ENCODE measurements around the gene CEP41. TPM values are rescaled to one million over a fixed set of nuclear protein-coding genes. Genes with fewer than 3 reads are reported as not detected.

CEP41 gene
- total and polyA plus RNA-seq, 10 of the 15 experiments (the other 5 are each of a cell fraction or from before 2014, with no cell fraction given) = 11.4 to 43.0 (median 24.7) TPM

DNA sequence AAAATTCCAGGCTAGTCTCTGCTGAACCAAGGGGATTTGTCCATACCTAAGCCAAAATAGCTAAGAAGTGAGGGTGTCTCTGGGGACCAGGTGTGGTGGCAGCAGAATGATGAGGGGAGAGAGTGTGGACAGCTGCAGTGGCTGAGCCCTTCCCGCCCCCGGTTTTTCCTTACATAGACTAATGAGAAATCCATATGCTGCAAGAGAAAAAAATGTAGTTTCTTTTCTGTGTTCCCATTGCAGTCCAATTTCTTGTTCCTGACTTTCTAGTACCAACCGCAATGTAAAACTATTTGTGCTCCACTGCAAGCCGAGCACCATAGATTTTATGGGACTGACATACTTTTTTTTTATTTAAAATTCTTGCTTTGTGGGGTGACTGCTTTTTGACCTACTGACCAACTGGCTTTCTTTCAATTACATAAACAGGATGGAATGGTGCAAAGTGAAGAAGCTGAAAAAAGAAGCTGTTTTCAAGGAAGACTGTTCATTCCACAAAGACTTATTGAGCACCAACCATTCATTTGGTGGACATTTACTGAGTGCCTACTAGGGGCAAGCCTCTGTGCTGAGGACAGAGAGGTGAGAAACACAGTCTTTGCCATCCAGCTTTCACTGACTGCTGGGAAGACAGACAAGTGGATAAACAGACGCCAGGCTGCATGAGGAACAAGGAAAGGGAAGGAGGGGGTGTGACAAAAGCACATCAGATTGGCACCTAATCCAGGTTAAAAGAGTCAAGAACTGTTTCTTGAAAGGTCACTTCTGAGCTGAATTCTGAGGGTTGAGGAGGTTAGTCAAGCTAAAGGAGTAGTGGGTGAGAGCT lies 9.8 kb downstream of the CEP41 start:
- FAIRE-seq = no peak
- ATAC-seq = no peak
- H2AFZ ChIP-seq (ENCODE audit: control insufficient read depth, low read depth, low read length) = no peak overlapping the region
- DNase-seq (ENCODE audit: low read depth, low spot score) = no peak
- H3K4me2 ChIP-seq (ENCODE audit: control insufficient read depth, insufficient read depth) = no peak overlapping the region
- TF ChIP-seq ZNF622 (IDR thresholded peaks at IDR 0.05) (no peak), SREBF2 (IDR thresholded peaks at IDR 0.05; ENCODE audit: low read length) (no peak), LARP7 (IDR thresholded peaks at IDR 0.05) (no peak), EGR1 (IDR thresholded peaks at IDR 0.05; ENCODE audit: borderline replicate concordance in 1 of 2, low read depth in 2 of 2, low read length in 2 of 2) (peak in 1 of 2 experiments; percentile 13; a peak in 1 of 3 replicates), IKZF1 (conservative IDR thresholded peaks at IDR 0.05) (no peak), KDM1A (IDR thresholded peaks at IDR 0.05; ENCODE audit: borderline replicate concordance) (no peak), SIX5 (IDR thresholded peaks at IDR 0.05; ENCODE audit: low read depth, low read length, severe bottlenecking) (no peak), MEF2B (IDR thresholded peaks at IDR 0.05; ENCODE audit: partially characterized antibody, poor library complexity, severe bottlenecking) (peak; percentile 22), CBX5 (IDR thresholded peaks at IDR 0.05; ENCODE audit: low read depth) (no peak), ZNF207 (IDR thresholded peaks at IDR 0.05; ENCODE audit: borderline replicate concordance) (no peak), ASH2L (IDR thresholded peaks at IDR 0.05; ENCODE audit: borderline replicate concordance, low read depth) (no peak)
- TF ChIP-seq, protein P1, sequence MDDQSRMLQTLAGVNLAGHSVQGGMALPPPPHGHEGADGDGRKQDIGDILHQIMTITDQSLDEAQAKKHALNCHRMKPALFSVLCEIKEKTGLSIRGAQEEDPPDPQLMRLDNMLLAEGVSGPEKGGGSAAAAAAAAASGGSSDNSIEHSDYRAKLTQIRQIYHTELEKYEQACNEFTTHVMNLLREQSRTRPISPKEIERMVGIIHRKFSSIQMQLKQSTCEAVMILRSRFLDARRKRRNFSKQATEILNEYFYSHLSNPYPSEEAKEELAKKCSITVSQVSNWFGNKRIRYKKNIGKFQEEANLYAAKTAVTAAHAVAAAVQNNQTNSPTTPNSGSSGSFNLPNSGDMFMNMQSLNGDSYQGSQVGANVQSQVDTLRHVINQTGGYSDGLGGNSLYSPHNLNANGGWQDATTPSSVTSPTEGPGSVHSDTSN (IDR thresholded peaks at IDR 0.05; ENCODE audit: insufficient replicate concordance, low read depth, low read length) = no peak
- TF ChIP-seq, protein P2, sequence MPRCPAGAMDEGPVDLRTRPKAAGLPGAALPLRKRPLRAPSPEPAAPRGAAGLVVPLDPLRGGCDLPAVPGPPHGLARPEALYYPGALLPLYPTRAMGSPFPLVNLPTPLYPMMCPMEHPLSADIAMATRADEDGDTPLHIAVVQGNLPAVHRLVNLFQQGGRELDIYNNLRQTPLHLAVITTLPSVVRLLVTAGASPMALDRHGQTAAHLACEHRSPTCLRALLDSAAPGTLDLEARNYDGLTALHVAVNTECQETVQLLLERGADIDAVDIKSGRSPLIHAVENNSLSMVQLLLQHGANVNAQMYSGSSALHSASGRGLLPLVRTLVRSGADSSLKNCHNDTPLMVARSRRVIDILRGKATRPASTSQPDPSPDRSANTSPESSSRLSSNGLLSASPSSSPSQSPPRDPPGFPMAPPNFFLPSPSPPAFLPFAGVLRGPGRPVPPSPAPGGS (IDR thresholded peaks at IDR 0.05; ENCODE audit: borderline replicate concordance, insufficient read depth, low read depth, low read length, poor library complexity, severe bottlenecking) = no peak
- TF ChIP-seq, protein P3, sequence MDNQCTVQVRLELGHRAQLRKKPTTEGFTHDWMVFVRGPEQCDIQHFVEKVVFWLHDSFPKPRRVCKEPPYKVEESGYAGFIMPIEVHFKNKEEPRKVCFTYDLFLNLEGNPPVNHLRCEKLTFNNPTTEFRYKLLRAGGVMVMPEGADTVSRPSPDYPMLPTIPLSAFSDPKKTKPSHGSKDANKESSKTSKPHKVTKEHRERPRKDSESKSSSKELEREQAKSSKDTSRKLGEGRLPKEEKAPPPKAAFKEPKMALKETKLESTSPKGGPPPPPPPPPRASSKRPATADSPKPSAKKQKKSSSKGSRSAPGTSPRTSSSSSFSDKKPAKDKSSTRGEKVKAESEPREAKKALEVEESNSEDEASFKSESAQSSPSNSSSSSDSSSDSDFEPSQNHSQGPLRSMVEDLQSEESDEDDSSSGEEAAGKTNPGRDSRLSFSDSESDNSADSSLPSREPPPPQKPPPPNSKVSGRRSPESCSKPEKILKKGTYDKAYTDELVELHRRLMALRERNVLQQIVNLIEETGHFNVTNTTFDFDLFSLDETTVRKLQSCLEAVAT (IDR thresholded peaks at IDR 0.05) = no peak
- TF ChIP-seq, protein P4, sequence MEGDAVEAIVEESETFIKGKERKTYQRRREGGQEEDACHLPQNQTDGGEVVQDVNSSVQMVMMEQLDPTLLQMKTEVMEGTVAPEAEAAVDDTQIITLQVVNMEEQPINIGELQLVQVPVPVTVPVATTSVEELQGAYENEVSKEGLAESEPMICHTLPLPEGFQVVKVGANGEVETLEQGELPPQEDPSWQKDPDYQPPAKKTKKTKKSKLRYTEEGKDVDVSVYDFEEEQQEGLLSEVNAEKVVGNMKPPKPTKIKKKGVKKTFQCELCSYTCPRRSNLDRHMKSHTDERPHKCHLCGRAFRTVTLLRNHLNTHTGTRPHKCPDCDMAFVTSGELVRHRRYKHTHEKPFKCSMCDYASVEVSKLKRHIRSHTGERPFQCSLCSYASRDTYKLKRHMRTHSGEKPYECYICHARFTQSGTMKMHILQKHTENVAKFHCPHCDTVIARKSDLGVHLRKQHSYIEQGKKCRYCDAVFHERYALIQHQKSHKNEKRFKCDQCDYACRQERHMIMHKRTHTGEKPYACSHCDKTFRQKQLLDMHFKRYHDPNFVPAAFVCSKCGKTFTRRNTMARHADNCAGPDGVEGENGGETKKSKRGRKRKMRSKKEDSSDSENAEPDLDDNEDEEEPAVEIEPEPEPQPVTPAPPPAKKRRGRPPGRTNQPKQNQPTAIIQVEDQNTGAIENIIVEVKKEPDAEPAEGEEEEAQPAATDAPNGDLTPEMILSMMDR (IDR thresholded peaks at IDR 0.05 in 2 of 3, conservative IDR thresholded peaks at IDR 0.05 in 1 of 3; ENCODE audit: control insufficient read depth in 2 of 3, extremely low read depth in 1 of 3, insufficient read depth in 1 of 3, low read depth in 3 of 3, low read length in 3 of 3) = no peak
- intact Hi-C loops (cut with micrococcal nuclease; ENCODE audit: unreplicated experiment) = no loop called here
- no peak overlapping the region for H3K4me3 ChIP-seq
- no peak overlapping the region for H3K9ac ChIP-seq (ENCODE audit: control insufficient read depth, insufficient read depth, low read length)
- H3K9me3 ChIP-seq (replicated peaks; ENCODE audit: control insufficient read depth, insufficient read depth, low read length) = no peaks in the 10 kb centered on the region
- POLR2A ChIA-PET = no interaction called here
- no peak overlapping the region for H3K27ac ChIP-seq (ENCODE audit: control insufficient read depth, insufficient read depth)
- no peaks in the 10 kb centered on the region for H3K79me2 ChIP-seq (ENCODE audit: control insufficient read depth, insufficient read depth, low read length)
- WGBS (ENCODE audit: insufficient coverage, insufficient replicate concordance, low lambda C conversion rate, missing lambda C conversion rate) = 96% methylated on average over 5 of the region's 5 CpGs
- BruUV-seq (replicated peaks) = no TSS peak
- RAD21 ChIA-PET (ENCODE audit: unreplicated experiment) = interaction anchor here (1.2 kb wide), 1 partner anchor 188 kb away, joined by 3 read pairs; no protein-coding TSS in a partner anchor
- H4K20me1 ChIP-seq (ENCODE audit: control insufficient read depth, insufficient read depth) = no peaks in the 10 kb centered on the region
- SMC1A ChIA-PET (ENCODE audit: uncharacterized antibody, unreplicated experiment) = interaction anchor here (0.7 kb wide), 1 partner anchor 101 kb away, joined by 3 read pairs; no protein-coding TSS in a partner anchor
- in situ Hi-C loops (cut with MboI) = no loop called here
- H3K27me3 ChIP-seq (replicated peaks in 1 of 2; ENCODE audit: control insufficient read depth in 2 of 2, insufficient read depth in 2 of 2, low read length in 1 of 2) = no peaks in the 10 kb centered on the region
- H3K36me3 ChIP-seq (ENCODE audit: control insufficient read depth in 2 of 2, insufficient read depth in 2 of 2, low read length in 1 of 2) = no peaks in the 10 kb centered on the region
- no peaks in the 10 kb centered on the region for H3K4me1 ChIP-seq (ENCODE audit: control insufficient read depth, insufficient read depth, low read length)
- CTCF ChIA-PET = interaction anchor here (0.5 to 0.9 kb wide), 2 partner anchors 19 to 326 kb away, joined by 3 read pairs; no protein-coding TSS in a partner anchor

Data from GM12878 (cell line).